ENCODE measurements around the gene POMP.

DNA sequence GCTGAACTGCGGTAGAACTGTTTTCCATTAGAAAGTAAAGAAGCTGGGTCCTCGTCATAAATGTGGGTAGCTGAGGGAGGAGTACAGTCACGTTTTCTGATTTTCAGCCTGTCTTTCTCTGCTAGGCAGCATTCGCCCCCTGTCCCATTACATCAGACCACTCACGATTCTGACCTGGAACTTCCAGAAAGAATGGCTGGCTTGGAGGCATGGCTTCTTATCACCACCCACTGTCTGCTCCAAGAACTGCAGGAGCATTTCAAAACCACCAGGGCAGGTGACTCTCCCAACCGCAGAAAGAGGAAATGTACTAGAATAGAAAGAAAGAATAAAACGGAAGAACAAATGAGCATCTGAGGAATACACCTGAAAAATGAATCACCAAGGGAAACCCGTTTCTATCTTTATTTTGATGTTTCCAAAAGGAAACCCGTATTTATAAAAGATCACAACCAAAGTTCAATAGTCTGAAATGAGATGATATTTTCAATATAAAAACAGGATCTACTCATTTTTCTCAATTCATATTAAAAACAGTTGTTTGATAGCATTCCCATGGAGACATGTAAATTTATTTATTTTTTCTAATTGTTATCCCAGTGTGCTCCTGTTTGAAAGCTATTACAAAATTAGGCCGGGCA, 22.1 kb upstream of the POMP start:
- TF ChIP-seq, protein P1, sequence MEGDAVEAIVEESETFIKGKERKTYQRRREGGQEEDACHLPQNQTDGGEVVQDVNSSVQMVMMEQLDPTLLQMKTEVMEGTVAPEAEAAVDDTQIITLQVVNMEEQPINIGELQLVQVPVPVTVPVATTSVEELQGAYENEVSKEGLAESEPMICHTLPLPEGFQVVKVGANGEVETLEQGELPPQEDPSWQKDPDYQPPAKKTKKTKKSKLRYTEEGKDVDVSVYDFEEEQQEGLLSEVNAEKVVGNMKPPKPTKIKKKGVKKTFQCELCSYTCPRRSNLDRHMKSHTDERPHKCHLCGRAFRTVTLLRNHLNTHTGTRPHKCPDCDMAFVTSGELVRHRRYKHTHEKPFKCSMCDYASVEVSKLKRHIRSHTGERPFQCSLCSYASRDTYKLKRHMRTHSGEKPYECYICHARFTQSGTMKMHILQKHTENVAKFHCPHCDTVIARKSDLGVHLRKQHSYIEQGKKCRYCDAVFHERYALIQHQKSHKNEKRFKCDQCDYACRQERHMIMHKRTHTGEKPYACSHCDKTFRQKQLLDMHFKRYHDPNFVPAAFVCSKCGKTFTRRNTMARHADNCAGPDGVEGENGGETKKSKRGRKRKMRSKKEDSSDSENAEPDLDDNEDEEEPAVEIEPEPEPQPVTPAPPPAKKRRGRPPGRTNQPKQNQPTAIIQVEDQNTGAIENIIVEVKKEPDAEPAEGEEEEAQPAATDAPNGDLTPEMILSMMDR (IDR thresholded peaks at IDR 0.05): peak; percentile 44 to 83 (median 67)
- no peak for TF ChIP-seq POLR2A (IDR thresholded peaks at IDR 0.05)

All from body of pancreas (tissue), 4 donors.